ENCODE measurements around the gene SDK1.
"Not testable (repeated sequence)": the region's sequence is repeated elsewhere in the genome, so short reads cannot be mapped to it uniquely, and the experiment has no call there.

The SDK1 gene

DNA sequence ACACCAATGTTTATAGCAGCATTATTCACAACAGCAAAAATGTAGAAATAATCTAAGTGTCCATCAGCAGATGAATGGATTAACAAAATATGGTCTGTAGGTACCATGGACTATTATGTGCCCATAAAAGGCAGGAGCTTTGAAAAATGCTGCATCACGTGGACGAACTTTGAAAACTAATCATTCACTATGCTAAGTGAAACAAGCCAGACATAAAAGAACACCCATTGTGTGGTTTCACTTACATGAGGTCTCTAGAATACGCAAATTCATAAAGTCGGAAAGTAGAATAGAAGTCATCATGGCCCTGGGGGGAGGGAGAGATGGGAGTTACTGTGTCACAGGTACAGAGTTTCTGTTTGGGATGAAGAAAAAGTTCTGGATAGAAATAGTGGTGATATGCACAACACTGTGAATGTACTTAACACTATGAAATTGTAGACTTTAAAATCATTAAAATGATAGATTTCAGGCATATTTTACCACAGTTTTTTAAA lies 377.3 kb downstream of the SDK1 start:
- Mint-ChIP-seq H3K9me3 (no peaks in the 10 kb centered on the region), H3K36me3 (ENCODE audit: low read depth) (no peaks in the 10 kb centered on the region), H3K4me1 (ENCODE audit: low read depth) (no peaks in the 10 kb centered on the region), H3K27me3 (peaks cover 1% of the 10 kb centered on the region), H3K27ac (no peak overlapping the region), H3K4me3 (no peak overlapping the region)
- intact Hi-C loops (cut with micrococcal nuclease), result no loop called here

DNA sequence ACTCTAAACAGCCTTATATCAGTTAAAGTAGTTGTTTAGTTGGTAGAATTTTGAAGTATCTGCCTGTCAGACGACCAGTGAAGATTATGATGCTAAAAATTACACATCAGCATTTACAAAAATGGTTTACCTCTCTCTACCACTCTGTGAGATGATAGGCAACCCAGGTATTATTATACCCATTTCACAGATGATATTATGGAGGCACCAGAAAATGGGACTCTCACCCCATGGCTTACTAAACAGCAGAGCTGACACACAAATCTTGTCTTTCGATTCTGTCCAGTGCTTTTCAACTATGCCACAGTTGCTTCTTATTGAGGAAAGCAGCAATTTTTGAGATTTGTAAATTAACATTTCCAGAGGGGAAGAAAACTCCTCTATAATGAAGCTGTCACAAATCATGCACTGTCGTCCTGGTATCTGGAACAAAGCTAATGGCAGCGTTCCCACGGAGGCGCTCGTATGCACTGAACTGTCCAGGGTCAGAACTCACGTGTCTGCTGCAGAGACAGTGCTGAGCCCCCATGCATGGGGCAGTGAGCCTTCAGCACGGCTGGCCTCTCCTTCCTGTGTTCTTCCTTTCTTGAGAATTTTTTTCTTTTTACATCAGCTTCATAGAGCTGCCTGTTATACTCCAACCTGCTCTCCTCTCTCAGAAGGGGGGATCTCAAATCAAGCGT lies 381.1 kb downstream of the SDK1 start:
- Mint-ChIP-seq H3K9me3 (no peaks in the 10 kb centered on the region), H3K4me1 (ENCODE audit: low read depth) (no peaks in the 10 kb centered on the region), H3K27me3 (peaks cover 1% of the 10 kb centered on the region), H3K4me3 (no peak overlapping the region), H3K27ac (no peak overlapping the region), H3K36me3 (ENCODE audit: low read depth) (no peaks in the 10 kb centered on the region)
- intact Hi-C loops (cut with micrococcal nuclease), result no loop called here

- Mint-ChIP-seq H3K4me3 (no peak overlapping the region), H3K27me3 (peaks cover 1% of the 10 kb centered on the region), H3K27ac (no peak overlapping the region), H3K36me3 (ENCODE audit: low read depth) (no peaks in the 10 kb centered on the region), H3K4me1 (ENCODE audit: low read depth) (no peaks in the 10 kb centered on the region), H3K9me3 (no peaks in the 10 kb centered on the region)
- intact Hi-C loops (cut with micrococcal nuclease), result no loop called here
Observed at GRCh38 chr7:3683546-3684539, 382.8 kb downstream of the SDK1 start.

GRCh38 chr7:3688071-3688470 lies 387.0 kb downstream of the SDK1 start:
- H3K4me3 Mint-ChIP-seq, result no peak overlapping the region
- H3K4me1 Mint-ChIP-seq (ENCODE audit: low read depth), result peaks cover 2% of the 10 kb centered on the region
- no peaks in the 10 kb centered on the region for H3K36me3 Mint-ChIP-seq (ENCODE audit: low read depth)
- intact Hi-C loops (cut with micrococcal nuclease), result no loop called here
- H3K27me3 Mint-ChIP-seq, result no peaks in the 10 kb centered on the region
- H3K9me3 Mint-ChIP-seq, result no peaks in the 10 kb centered on the region
- H3K27ac Mint-ChIP-seq, result no peak overlapping the region

GRCh38 chr7:3688842-3689241 lies 387.8 kb downstream of the SDK1 start:
- intact Hi-C loops (cut with micrococcal nuclease), result no loop called here
- Mint-ChIP-seq H3K27ac (no peak overlapping the region), H3K4me3 (no peak overlapping the region), H3K9me3 (no peaks in the 10 kb centered on the region), H3K27me3 (no peaks in the 10 kb centered on the region), H3K36me3 (ENCODE audit: low read depth) (no peaks in the 10 kb centered on the region), H3K4me1 (ENCODE audit: low read depth) (peaks cover 5% of the 10 kb centered on the region)

GRCh38 chr7:3691478-3692158 lies 390.6 kb downstream of the SDK1 start:
- intact Hi-C loops (cut with micrococcal nuclease), result no loop called here

GRCh38 chr7:3695602-3696001 lies 394.6 kb downstream of the SDK1 start:
- peaks cover 5% of the 10 kb centered on the region for H3K4me1 Mint-ChIP-seq (ENCODE audit: low read depth)
- H3K36me3 Mint-ChIP-seq (ENCODE audit: low read depth), result no peaks in the 10 kb centered on the region
- no peak overlapping the region for H3K4me3 Mint-ChIP-seq
- intact Hi-C loops (cut with micrococcal nuclease), result no loop called here
- H3K27me3 Mint-ChIP-seq, result no peaks in the 10 kb centered on the region
- H3K27ac Mint-ChIP-seq, result no peak overlapping the region
- no peaks in the 10 kb centered on the region for H3K9me3 Mint-ChIP-seq

More at GRCh38 chr7:3691478-3692158, 390.6 kb downstream of the SDK1 start:
- Mint-ChIP-seq H3K27ac (no peak overlapping the region), H3K27me3 (no peaks in the 10 kb centered on the region), H3K4me3 (no peak overlapping the region), H3K36me3 (ENCODE audit: low read depth) (no peaks in the 10 kb centered on the region), H3K9me3 (no peaks in the 10 kb centered on the region), H3K4me1 (ENCODE audit: low read depth) (peaks cover 5% of the 10 kb centered on the region)

GRCh38 chr7:3696113-3696512 lies 395.1 kb downstream of the SDK1 start:
- H3K27me3 Mint-ChIP-seq, result no peaks in the 10 kb centered on the region
- no peak overlapping the region for H3K27ac Mint-ChIP-seq
- no peaks in the 10 kb centered on the region for H3K36me3 Mint-ChIP-seq (ENCODE audit: low read depth)
- intact Hi-C loops (cut with micrococcal nuclease), result no loop called here
- no peak overlapping the region for H3K4me3 Mint-ChIP-seq
- H3K9me3 Mint-ChIP-seq, result no peaks in the 10 kb centered on the region
- peaks cover 5% of the 10 kb centered on the region for H3K4me1 Mint-ChIP-seq (ENCODE audit: low read depth)

- intact Hi-C loops (cut with micrococcal nuclease), result no loop called here
- H3K4me3 Mint-ChIP-seq, result no peak overlapping the region
- peaks cover 5% of the 10 kb centered on the region for H3K4me1 Mint-ChIP-seq (ENCODE audit: low read depth)
- no peaks in the 10 kb centered on the region for H3K36me3 Mint-ChIP-seq (ENCODE audit: low read depth)
- H3K27ac Mint-ChIP-seq, result no peak overlapping the region
- H3K27me3 Mint-ChIP-seq, result no peaks in the 10 kb centered on the region
- H3K9me3 Mint-ChIP-seq, result no peaks in the 10 kb centered on the region
Observed at GRCh38 chr7:3697472-3697871, 396.4 kb downstream of the SDK1 start.

GRCh38 chr7:3705258-3705657 lies 404.2 kb downstream of the SDK1 start:
- Mint-ChIP-seq H3K27ac (no peak overlapping the region), H3K27me3 (no peaks in the 10 kb centered on the region), H3K4me3 (no peak overlapping the region), H3K9me3 (no peaks in the 10 kb centered on the region), H3K4me1 (ENCODE audit: low read depth) (no peaks in the 10 kb centered on the region), H3K36me3 (ENCODE audit: low read depth) (no peaks in the 10 kb centered on the region)
- intact Hi-C loops (cut with micrococcal nuclease), result no loop called here

GRCh38 chr7:3706091-3706490 lies 405.0 kb downstream of the SDK1 start:
- not testable (repeated sequence) for H3K9me3 Mint-ChIP-seq; H3K4me1 Mint-ChIP-seq (ENCODE audit: low read depth)

DNA sequence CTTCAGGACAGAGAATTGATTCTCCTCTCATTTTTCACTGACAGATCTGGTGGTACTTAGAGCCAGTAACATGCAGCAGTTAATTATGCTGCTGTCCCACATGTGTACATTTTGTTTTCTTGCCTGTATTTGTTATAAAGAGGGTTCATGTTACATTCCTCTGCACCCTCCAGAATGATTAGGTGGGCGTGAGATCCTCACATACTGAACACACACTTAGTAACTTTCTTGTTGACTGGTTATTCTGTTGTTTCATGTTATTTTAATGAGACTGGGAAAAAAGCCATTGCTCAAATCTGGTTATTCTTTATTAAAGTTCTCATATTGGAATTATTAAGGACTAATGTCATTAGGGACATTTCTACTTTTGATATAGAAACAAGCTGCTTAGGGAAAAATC lies 409.1 kb downstream of the SDK1 start:
- Mint-ChIP-seq H3K27me3 (no peaks in the 10 kb centered on the region), H3K36me3 (ENCODE audit: low read depth) (no peaks in the 10 kb centered on the region), H3K4me1 (ENCODE audit: low read depth) (no peaks in the 10 kb centered on the region), H3K27ac (no peak overlapping the region), H3K9me3 (no peaks in the 10 kb centered on the region), H3K4me3 (no peak overlapping the region)
- intact Hi-C loops (cut with micrococcal nuclease), result no loop called here

More at GRCh38 chr7:3706091-3706490, 405.0 kb downstream of the SDK1 start:
- H3K4me3 Mint-ChIP-seq; H3K27ac Mint-ChIP-seq; H3K27me3 Mint-ChIP-seq; H3K36me3 Mint-ChIP-seq (ENCODE audit: low read depth); intact Hi-C loops (cut with micrococcal nuclease): not testable (repeated sequence)

- intact Hi-C loops (cut with micrococcal nuclease), result no loop called here
- Mint-ChIP-seq H3K27me3 (no peaks in the 10 kb centered on the region), H3K36me3 (ENCODE audit: low read depth) (no peaks in the 10 kb centered on the region), H3K4me3 (no peak overlapping the region), H3K27ac (no peak overlapping the region), H3K9me3 (peaks cover 3% of the 10 kb centered on the region), H3K4me1 (ENCODE audit: low read depth) (no peaks in the 10 kb centered on the region)
Observed at GRCh38 chr7:3710531-3710930, 409.5 kb downstream of the SDK1 start.

DNA sequence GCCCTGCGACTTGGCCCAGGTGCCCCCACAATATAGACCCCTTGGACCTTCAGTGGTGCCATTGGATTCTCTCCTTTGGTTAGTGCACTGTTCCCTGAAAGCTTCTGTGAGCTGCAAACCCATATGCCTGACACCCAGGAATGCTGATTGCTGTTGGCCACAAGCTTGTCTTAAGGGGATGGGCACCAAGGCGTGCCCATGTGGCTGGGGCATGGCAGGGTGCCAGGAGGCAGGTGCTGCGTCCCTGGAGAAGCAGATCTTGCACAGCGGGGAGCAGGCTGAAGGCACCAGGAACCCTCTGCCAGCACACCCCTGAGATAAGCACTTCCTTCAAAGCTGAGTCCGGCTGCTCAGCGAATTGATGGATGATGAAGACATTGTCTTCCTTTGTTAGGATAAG lies 411.8 kb downstream of the SDK1 start:
- H3K27me3 Mint-ChIP-seq, result no peaks in the 10 kb centered on the region
- no peak overlapping the region for H3K4me3 Mint-ChIP-seq
- no peak overlapping the region for H3K27ac Mint-ChIP-seq
- H3K9me3 Mint-ChIP-seq, result peaks cover 11% of the 10 kb centered on the region
- H3K4me1 Mint-ChIP-seq (ENCODE audit: low read depth), result no peaks in the 10 kb centered on the region
- no peaks in the 10 kb centered on the region for H3K36me3 Mint-ChIP-seq (ENCODE audit: low read depth)
- intact Hi-C loops (cut with micrococcal nuclease), result no loop called here
